GM18858 (cell line): ENCODE data around the gene RPS6KB2.

ENCODE experiments used
- ATAC-seq: cut with Tn5 transposase; IDR thresholded peaks from one replicate; pipeline ENCODE4 v1.9.1; 2021; ENCODE audit not compliant: unreplicated experiment

Gene RPS6KB2

DNA sequence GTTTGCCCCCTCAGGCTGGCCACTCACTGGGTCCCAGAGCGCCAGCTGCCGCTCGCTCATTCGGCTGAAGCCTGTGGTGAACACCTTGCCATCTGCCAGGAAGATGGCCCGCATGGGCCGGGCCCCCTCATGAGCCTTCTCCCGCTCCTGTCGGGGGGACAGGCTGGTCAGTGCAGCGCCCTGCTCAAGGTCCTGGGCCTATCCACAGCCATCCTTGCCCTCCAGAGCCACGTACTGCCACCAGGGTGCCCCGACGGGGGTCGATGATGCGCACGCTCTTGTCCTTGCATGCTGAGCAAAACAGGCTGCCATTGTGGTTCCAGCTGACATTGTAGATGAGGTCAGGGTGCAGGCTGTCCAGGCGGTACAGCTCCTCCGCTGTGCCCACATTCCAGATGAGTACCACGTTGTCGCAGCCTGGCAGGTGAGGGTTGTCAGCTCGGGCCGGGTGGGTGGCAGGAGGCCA, 12.8 kb downstream of the RPS6KB2 start:
- ATAC-seq = no peak

DNA sequence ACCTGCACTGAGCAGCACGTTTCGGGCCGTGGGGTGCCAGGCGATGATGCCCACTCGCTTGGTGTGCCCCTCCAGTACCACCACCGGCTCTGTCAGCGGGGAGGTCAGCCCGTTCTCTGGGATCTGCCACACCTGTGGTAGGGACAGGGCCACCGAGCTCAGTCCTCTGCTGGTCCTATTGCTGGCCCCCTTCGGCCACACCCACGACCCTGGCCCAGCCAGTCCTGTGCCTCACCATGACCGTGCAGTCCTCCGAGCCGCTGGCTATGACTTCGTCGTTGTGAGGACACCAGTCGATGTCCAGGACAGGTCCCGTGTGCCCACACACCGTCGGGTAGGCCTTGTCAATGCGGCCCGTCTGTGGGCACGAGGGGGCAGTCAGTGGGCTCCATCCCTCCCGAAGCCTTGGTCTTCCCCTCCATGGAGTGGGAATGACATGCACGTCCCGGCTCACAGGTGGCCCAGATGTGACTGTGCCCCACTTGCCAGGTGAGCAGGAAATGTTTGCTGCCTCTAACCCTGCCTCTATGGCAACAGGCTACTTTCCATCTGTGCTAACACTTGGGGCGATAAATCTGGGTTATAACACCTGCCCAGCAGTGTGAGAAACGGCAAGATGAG, 13.5 kb downstream of the RPS6KB2 start:
- ATAC-seq = no peak

DNA sequence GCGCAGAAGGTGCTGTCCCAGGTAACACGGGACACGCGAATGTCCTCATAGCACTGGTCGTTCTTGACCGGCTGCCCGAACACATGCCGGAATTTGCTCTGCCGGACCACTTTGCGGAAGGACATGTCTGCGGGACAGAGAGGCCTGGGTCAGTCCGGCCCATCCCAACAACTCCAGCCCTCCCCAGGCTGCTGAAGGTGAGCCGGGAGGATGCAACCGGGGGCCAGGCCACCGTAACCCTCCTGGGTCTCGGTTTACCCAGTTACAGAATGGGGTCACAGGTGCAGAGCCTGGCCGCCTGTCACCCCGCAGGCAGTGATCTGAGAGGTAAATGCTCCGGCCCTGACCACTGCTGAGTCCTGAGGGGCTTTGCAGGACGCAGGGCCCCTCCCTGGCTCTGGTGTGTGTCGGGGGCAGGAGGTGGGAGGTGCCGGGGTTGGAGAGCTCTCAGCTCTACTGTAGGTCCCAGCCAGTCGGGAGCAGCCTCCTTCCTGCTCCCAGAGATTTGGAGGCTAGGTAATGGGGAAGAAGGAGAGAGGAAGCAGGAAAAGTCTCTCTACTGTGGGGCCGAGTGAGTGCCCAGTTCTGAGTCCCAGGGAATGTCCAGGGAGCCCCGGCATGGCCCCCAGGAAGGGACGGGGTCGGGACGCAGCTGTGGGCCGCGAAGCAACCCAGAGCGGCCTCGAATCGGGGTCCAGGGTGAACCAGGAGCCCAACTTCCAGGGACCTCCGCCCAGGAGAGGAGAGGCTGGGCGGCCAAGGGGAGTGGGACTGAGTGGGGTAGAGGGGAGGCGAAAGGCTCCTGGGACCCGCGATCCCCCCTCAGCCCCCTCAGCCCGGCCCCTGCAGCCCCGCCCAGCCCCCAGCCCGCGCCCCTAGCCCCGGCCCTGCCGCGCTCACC, 14.5 kb downstream of the RPS6KB2 start:
- ATAC-seq = no peak

DNA sequence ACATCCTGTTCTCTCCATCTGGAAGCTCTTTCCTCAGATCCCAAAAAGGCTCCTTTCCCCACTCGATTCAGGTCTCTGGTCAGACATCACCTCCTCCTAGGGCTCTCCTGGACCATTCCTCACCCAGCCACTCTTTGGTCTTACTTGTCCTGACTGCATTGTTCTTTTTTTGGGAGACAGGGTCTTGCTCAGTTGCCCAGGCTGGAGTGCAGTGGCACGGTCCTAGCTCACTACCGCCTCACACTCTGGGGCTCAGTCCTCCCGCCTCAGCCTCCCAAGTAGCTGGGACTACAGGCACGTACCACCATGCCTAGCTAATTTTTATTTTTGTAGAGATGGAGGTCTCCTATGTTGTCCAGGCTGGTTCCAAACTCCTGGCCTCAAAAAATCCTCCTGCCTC, 17.2 kb downstream of the RPS6KB2 start:
- no peak for ATAC-seq

DNA sequence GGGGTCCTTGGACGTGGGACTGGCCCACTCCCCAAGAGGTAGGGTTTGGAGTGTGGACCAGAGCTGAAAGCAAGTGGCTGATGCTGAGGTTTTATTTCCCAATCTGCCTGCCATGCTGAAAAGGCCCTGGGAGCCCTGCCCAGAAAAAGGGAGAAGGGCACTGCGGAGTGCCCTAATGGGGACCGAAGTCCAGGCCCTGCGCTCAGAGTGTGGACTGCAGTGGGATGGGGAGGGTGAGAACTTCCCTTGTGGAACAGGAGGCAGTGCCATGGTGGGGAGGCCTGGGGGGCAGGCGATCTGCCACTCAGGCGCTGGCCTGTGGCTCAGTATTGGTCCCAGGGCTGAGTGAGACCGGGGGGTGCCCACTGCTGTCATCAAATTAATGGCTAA, 19.9 kb downstream of the RPS6KB2 start:
- no peak for ATAC-seq

DNA sequence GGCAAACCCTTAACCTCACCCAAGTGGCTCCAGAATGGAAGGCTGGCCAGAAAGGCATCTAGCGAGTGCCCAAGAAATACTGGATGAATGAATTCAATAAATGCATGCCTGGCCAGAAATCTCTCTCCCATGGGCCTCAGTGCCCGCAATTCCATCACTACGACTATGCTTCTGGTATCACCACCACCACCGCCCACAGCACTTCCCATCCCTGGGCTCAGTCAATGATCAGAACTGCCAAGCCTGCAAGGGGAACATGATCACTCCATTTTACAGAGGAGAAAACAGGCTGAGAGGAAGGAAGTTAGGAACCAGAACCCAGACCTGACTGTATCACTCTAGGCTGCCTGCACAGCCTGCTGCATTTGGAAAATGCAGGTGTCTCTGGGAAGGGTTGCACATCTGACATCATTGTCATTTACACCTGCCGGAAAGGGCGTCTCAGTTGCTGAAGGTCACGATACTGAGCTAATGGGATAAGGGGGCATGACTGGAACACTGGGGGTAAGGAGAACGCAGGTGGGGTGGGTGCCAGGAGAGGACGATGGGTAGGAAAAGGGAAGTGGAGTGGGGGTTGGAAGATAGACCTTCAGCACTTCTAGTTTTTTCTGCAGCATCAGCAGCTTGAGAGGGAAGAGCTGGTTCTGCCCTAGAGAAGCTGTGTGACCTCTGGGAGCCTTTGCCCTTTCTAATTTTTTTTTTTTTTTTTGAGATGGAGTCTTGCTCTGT, 21.0 kb downstream of the RPS6KB2 start:
- ATAC-seq = no peak

DNA sequence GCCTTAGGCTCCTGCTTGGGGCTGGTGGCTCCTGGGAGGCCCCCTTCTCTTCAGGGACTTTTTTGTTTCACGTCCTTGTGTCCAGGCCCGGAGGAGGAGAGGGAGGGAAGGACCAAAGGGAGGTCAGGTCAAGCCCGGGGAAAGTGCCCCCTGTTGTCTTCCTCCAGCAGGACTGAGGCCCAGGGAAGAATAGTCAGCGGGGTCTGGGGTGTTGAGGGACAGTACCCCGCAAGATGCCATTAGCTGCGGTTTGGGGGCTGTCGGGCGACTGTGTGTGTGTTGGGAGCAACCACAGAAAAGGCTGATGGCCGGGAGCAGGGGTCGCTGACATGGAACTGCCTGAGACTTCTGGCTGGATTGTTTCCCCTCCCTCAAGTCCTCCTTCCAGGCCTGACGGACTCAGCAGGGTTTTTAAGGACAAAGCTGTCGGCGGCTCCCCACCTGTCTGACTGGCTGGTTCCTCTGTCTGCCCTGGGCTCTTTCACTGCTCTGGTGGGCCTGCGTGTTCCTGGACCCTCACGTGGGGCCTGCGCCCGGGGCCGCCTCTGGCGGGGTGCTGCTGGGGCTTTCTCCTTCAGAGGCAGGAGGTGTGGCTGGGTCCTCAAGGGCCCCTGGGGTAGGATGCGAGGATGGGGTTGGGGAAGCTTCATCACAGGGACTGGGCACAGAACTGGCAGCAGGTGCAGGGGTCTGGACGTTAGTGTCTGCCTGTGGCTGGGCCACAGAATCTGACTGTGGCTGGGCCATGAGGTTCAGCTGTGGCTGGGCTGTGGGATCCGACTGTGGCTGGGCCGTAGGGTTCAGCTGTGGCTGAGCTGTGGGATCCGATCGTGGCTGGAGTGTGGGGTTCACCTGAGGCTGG, 22.7 kb downstream of the RPS6KB2 start:
- ATAC-seq = no peak

DNA sequence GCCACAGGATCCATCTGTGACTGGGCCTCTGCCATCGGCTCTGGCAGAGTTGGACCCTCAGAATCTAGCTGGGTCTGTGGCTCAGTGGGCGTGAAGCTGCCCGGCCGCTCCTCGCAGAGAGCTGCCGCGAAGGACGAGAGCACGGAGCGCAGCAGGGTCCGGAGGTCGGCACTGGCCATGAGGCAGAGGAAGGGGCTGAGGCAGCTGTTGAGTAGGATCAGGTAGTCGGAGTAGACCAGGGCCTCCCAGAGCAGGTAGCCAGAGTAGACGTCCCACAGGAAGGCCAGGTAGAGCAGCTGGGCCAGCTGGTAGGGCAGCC, 23.3 kb downstream of the RPS6KB2 start:
- no peak for ATAC-seq

DNA sequence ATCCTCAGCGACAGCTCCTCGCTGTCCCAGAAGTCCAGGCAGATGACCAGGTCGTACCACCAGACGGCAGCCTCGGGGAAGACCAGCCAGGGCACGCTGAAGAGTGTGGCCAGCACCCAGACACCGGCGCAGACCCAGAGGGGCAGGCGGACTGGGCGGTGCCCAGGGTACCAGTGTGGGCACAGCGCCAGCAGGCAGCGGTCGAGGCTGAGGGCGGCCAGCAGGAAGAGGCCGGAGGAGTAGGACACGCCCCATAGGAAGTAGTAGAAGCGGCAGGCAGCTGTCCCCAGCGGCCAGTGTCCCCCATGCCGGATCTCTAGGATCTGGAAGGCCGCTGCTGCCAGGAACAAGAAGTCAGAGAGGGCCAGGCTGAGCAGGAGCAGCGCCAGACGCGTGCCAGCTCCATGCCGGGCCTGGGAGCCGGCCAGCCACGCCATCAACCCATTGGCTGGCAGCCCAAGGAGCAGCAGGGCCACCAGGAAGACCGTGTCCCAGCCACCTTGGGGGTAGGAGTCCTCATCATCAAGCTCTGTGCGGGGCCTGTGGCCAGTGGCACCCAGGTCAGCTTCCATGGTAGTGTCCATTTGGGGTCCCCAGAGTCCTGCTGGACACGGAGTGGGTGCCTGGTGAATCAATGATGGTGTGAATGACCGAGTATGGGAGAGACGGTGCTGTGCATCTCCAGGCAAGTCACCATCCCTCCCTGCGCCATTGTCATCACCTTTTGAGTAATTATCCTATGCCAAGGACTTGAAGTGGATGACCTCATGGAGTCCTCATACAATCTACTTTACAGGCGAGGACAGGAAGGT, 24.1 kb downstream of the RPS6KB2 start, which contains the start of gene GPR152:
GPR152 (minus strand) TSS at position 589 of the 812 bp plus-strand sequence; CDS start at position 584, 5 bp downstream.
- ATAC-seq = no peak

DNA sequence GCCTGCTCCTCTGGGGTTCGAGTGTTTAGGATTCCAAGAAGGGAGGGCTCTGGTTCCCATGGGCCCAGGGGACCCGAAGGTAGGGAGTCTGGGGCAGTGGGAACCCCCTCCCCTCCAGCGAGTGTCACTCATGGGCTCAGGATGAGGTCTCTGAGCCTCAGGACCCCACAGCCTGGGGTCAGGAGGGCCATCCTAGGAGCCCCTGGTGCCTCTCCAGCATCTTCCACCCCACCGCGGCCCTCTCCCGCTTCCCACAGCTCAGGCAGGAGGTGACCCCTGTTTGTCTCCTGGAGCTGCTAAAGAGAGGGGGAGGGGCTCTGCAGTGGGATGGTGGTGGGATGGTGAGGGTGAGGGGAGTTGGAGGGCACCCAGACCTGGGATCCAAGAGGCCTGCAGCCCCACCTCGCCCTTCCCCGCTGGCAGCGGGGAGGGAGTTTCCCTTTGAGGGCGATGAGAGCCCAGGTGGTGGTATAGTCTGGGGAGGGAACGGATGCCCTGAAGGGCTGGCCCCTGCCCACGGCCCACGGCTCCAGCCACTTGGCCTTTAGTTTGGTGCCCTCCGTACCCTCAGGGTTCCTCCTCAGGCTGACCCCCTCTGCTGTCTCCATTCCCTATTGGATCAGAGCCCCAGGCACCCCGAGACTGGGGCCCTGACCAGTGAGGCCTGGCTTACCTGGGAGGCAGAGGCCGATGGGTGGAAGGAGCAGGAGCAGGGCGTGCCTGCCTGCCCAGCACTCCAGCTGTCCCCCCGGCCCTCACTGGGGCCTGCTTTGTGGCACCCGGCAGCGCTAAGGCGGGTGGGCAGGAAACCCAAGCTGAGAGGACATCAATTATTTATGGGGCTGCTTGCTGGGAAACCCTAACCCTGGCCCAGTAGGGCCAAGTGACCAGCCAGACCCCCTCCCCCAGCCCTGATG, 25.8 kb downstream of the RPS6KB2 start:
- ATAC-seq = no peak

DNA sequence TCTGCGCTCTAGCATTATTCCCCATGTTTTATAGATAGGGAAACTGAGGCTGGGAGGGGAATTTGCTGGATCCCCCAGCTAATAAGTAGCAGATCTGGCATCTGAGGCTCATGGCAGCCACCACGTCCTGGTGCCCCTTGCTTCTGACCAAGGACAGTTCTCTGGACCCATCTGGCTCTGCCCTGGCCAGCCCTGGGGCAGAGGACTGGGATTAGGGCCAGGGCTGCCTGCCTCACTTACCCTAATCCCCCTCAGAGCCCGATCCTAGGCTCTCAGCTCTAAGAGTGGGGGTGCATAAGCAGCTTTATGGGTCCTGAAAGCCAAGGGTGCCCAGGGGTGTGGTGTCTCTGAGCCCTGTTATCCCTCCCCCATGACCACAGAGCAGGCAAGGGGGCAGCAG, 26.8 kb downstream of the RPS6KB2 start, which contains the start of gene CABP4:
CABP4 (plus strand) TSS at position 301 of the 400 bp plus-strand sequence; CDS start at position 371, 70 bp downstream.
- ATAC-seq = no peak

DNA sequence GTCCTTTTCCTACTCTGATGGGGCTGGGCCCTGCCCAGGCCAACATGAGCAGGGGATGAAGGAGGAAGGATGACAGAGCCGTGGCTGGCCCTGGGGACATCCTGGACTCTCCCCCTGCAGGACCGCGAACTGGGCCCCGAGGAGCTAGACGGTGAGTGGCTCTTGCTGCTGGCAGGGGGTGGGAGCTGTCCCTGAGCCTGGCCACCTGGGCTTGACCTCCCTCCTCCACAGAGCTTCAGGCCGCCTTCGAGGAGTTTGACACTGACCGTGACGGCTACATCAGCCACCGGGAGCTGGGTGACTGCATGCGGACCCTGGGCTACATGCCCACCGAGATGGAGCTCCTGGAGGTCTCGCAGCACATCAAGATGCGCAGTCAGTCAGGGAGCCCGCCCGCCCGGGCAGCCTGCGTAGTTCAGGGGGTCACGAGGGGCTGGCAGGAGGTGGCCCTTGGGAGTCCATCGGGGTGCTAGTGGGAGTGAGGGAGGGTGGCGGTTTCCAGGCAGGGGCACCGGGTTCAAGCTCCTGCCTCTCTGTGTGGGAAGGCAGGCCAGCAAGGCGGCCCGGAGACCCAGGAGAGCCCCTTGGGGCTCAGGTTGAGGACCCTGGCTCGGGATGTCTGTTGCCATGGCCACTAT, 27.9 kb downstream of the RPS6KB2 start:
- ATAC-seq = no peak

DNA sequence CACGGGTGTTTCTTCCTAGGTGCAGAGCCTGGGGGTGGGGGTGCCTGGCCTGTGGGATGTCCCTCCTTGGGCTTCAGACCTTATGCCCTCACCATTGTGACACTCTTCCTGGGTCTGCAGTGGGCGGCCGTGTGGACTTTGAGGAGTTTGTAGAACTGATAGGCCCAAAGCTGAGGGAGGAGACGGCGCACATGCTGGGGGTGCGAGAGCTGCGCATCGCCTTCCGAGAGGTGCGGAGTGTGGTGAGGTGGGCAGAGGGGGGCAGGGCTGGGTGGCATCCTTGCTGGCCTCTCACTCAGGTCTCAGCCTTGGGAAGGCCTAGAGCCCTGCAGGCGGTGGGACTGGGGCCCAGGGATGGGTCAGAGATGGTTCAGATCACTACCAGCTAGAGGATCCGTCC, 29.2 kb downstream of the RPS6KB2 start:
- no peak for ATAC-seq

DNA sequence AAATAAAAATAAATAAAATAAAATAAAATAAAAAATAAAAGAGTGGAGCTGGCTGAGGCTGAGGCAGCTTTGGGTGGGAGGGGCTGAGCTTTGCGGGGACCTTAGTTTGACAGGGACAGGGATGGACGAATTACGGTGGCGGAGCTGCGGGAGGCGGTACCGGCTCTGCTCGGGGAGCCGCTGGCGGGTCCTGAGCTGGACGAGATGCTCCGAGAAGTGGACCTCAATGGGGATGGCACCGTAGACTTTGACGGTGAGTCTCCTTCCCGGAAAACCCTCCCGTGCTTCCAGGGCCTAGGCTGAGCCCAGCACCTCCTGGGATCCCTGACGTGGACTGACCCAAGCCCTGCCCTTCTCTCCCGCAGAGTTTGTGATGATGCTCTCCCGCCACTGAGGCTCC, 30.0 kb downstream of the RPS6KB2 start:
- no peak for ATAC-seq

DNA sequence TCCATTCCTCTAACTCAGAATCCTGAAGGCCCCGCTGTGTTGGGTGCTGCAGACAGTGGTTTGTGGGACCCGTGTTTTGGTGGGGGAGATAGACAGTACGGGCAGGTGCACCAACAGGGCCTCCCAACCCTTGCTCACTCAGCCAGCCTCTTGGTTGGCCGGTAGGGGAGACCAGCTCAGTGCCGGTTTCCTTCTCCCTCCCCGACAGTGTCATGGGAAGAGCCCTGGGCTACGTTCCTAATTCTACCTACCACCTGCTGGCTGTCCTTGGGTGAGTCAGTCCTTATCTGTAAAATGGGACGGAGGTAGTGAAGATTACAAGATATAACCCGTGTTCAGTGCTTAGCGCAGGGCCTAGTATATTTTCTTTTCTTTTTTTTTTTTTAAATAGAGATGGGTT, 34.9 kb downstream of the RPS6KB2 start:
- ATAC-seq = no peak

DNA sequence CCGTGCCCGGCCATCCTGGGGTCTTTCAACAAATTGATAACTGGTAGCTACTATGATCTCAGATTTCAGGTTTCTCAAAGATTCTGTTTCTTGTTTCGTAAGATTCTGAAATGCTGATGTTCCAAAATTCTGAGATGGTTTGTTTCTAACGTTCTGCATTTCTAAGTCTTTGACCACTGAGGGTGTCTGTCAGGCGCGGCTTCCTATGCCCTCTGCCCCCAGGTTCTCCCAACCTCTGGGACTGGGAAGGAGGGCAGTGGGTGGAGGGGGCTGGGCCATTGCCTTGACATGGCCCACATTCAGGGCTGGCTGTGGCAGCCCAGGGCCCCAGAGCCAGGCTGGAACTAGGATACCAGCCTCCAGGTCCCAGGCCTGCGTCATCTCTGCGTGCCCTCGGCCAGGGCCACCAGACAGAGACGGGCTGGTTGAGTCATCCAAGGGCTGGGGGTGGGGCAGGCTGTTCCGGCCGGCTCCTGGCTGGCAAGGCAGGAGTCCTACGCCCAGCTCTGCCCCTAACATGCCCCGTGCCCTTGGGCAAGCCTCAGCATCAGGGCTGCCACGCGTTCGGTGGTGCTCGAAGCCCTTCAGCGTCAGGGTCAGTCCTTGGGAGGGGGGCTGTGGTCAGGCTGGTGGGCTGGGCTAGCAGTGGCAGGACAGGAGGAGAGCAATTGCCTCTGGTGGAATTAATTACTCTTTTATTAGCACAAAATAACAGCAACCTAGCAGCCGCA, 35.6 kb downstream of the RPS6KB2 start:
- ATAC-seq = no peak

DNA sequence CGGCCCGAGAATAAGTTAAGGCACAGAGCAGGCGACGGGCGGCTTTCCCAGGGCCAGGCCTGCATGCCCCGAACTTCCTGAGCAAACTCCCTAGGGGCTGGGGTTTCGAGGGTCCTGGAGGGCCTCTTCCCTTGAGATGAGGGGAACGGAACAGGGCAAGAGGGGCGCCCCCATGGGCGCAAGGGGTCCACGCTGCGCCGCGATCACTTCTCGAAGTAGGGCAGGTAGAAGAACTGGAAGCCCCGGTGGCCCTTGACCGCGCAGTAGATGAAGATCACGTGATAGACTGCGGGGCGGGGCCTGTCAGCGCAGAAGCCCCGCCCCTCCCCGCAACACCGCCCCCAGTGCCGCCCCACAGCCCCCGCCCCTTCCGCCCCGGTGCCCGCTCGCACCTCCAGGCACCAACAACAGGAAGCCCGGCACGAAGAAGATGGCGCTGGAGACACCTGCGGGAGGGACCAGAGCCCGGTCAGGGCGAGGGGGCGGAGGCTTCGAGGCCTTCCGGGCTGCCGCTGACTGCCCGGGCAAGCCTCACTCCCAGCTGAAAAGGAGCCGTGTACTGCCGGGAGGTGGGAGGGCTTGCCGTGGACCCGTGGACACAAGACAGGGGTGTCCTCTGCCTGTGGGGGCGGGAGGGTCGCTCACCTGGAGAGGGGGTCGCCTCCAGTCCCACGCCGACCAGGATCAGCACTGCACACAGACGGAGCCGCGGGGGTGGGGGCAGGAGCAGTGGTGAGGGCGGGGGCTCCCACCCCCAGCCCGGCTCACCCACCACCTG, 36.3 kb downstream of the RPS6KB2 start:
- peak; percentile 37 for ATAC-seq
